ENCODE data around the gene TMEM258. TPM values are rescaled to one million over a fixed set of nuclear protein-coding genes. Genes with fewer than 3 reads are reported as not detected.

Gene TMEM258
- total and polyA plus RNA-seq, 9 of the 15 experiments (the other 6 are each of a cell fraction or from before 2014, with no cell fraction given) = 97.2 to 856 (median 231) TPM

DNA sequence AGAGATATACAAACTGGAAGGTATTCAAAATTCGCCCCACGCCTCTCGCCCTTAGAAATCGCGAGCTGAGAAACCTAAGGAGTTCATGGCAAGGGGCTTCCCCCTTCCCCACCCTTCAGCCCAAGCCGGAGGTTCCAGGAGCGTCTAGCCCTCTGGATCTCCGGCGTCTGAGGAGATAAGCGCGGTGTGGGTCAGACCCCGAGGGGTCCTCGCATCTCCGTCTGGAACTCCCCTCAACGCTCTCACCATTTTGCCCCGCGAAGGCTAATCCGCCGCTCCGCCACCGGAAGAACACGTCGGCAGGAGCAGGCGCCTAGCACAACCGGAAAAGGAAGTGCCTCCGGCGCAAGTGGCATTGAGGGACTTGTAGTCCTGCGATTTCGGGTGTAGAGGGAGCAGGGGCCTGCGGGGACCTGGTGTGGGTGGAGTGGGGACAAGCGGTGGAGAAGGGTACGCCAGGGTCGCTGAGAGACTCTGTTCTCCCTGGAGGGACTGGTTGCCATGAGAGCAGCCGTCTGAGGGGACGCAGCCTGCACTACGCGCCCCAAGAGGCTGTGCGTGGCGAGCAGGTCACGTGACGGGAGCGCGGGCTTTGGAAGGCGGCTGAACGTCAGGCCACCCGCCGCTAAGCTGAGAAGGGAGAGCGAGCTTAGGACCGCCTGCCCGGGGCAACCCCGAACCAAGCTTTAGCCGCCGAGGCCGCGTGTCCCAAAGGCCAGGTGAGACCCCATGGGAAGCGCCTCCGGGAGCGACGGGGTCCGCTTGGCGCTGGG, at the start of gene TMEM258, which contains the start of gene FEN1 (continued):
- TF ChIP-seq SNRNP70 (optimal IDR thresholded peaks at IDR 0.05; ENCODE audit: low read depth, low read length) (no peak), SRSF7 (optimal IDR thresholded peaks at IDR 0.05; ENCODE audit: low read depth, low read length) (no peak), KLF10 (CRISPR knock-in tag; IDR thresholded peaks at IDR 0.05) (no peak), FIP1L1 (IDR thresholded peaks at IDR 0.05; ENCODE audit: low read depth, low read length, poor library complexity, severe bottlenecking) (peak; percentile 81), SNIP1 (IDR thresholded peaks at IDR 0.05; ENCODE audit: low read depth) (no peak), HNRNPL (IDR thresholded peaks at IDR 0.05; ENCODE audit: low read depth, low read length) (no peak), ZNF184 (CRISPR knock-in tag; IDR thresholded peaks at IDR 0.05) (no peak), RB1 (IDR thresholded peaks at IDR 0.05; ENCODE audit: low read depth) (peak; percentile 93), HNRNPK (IDR thresholded peaks at IDR 0.05; ENCODE audit: low read depth, low read length, poor library complexity, severe bottlenecking) (no peak), HDAC2 (IDR thresholded peaks at IDR 0.05) (no peak), RFX5 (IDR thresholded peaks at IDR 0.05; ENCODE audit: low read depth, low read length) (no peak), HMG20A (CRISPR knock-in tag; conservative IDR thresholded peaks at IDR 0.05) (no peak), TAF15 (IDR thresholded peaks at IDR 0.05; ENCODE audit: low read depth, low read length) (no peak), ZNF347 (CRISPR knock-in tag; IDR thresholded peaks at IDR 0.05; ENCODE audit: low read depth) (no peak), GTF2F1 (IDR thresholded peaks at IDR 0.05; ENCODE audit: low read depth, low read length) (0 out of 2 replicates have a peak, but pooled peaks have one; percentile 13), NFXL1 (CRISPR knock-in tag; IDR thresholded peaks at IDR 0.05) (no peak)
- TF ChIP-seq, protein P1, sequence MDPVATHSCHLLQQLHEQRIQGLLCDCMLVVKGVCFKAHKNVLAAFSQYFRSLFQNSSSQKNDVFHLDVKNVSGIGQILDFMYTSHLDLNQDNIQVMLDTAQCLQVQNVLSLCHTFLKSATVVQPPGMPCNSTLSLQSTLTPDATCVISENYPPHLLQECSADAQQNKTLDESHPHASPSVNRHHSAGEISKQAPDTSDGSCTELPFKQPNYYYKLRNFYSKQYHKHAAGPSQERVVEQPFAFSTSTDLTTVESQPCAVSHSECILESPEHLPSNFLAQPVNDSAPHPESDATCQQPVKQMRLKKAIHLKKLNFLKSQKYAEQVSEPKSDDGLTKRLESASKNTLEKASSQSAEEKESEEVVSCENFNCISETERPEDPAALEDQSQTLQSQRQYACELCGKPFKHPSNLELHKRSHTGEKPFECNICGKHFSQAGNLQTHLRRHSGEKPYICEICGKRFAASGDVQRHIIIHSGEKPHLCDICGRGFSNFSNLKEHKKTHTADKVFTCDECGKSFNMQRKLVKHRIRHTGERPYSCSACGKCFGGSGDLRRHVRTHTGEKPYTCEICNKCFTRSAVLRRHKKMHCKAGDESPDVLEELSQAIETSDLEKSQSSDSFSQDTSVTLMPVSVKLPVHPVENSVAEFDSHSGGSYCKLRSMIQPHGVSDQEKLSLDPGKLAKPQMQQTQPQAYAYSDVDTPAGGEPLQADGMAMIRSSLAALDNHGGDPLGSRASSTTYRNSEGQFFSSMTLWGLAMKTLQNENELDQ (CRISPR knock-in tag; IDR thresholded peaks at IDR 0.05; ENCODE audit: borderline replicate concordance) = 0 out of 2 replicates have a peak, but pooled peaks have one; percentile 54
- TF ChIP-seq, protein P2, sequence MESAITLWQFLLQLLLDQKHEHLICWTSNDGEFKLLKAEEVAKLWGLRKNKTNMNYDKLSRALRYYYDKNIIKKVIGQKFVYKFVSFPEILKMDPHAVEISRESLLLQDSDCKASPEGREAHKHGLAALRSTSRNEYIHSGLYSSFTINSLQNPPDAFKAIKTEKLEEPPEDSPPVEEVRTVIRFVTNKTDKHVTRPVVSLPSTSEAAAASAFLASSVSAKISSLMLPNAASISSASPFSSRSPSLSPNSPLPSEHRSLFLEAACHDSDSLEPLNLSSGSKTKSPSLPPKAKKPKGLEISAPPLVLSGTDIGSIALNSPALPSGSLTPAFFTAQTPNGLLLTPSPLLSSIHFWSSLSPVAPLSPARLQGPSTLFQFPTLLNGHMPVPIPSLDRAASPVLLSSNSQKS (CRISPR knock-in tag; IDR thresholded peaks at IDR 0.05) = no peak
- TF ChIP-seq, protein P3, sequence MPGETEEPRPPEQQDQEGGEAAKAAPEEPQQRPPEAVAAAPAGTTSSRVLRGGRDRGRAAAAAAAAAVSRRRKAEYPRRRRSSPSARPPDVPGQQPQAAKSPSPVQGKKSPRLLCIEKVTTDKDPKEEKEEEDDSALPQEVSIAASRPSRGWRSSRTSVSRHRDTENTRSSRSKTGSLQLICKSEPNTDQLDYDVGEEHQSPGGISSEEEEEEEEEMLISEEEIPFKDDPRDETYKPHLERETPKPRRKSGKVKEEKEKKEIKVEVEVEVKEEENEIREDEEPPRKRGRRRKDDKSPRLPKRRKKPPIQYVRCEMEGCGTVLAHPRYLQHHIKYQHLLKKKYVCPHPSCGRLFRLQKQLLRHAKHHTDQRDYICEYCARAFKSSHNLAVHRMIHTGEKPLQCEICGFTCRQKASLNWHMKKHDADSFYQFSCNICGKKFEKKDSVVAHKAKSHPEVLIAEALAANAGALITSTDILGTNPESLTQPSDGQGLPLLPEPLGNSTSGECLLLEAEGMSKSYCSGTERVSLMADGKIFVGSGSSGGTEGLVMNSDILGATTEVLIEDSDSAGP (CRISPR knock-in tag; IDR thresholded peaks at IDR 0.05) = peak; percentile 47; the same call in 1 of the 2 replicates

Data from K562 (cell line).